Stimulated activated naive CD8-positive, alpha-beta T cell treated with anti-CD3 and anti-CD28 coated beads, Interleukin-15, Interleukin-2, amounts not matched to agents 100 ng/mL and 50 ng/mL, for 24 hours (primary cell): ENCODE data around the gene HPCAL4.

Experiments used
- H3K27ac Mint-ChIP-seq: one replicate; pipeline ENCODE4 v1.8.0; 2021; ENCODE audit warnings: mild to moderate bottlenecking, mixed read lengths
- H3K27me3 Mint-ChIP-seq: one replicate; pipeline ENCODE4 v1.8.0; 2021; ENCODE audit warnings: mixed read lengths
- H3K36me3 Mint-ChIP-seq: one replicate; pipeline ENCODE4 v1.8.0; 2021; ENCODE audit warnings: low read depth, mixed read lengths
- H3K4me1 Mint-ChIP-seq: one replicate; pipeline ENCODE4 v1.8.0; 2021; ENCODE audit warnings: low read depth, mixed read lengths
- H3K4me3 Mint-ChIP-seq: one replicate; pipeline ENCODE4 v1.8.0; 2021; ENCODE audit warnings: mild to moderate bottlenecking, mixed read lengths
- H3K9me3 Mint-ChIP-seq: one replicate; pipeline ENCODE4 v1.8.0; 2021; ENCODE audit warnings: mixed read lengths

The HPCAL4 gene

GRCh38 chr1:39639305-39640130, 51.7 kb downstream of the HPCAL4 start, which contains the start of gene HEYL:
HEYL (minus strand) TSS chr1:39639643; CDS start chr1:39639625, 18 bp downstream.
- H3K4me3 Mint-ChIP-seq: no peak within 1 kb of the TSS

GRCh38 chr1:39638965-39639304, 52.3 kb downstream of the HPCAL4 start:
- Mint-ChIP-seq H3K36me3 (no peaks in the 10 kb centered on the region), H3K9me3 (no peaks in the 10 kb centered on the region), H3K27ac (no peak overlapping the region), H3K4me1 (no peaks in the 10 kb centered on the region), H3K4me3 (no peak overlapping the region), H3K27me3 (peaks cover 42% of the 10 kb centered on the region)

More at GRCh38 chr1:39639305-39640130, 51.7 kb downstream of the HPCAL4 start, which contains the start of gene HEYL:
- H3K27me3 Mint-ChIP-seq: peaks cover 38% of the 10 kb centered on the region
- H3K4me1 Mint-ChIP-seq: no peaks in the 10 kb centered on the region
- H3K9me3 Mint-ChIP-seq: no peaks in the 10 kb centered on the region
- no peaks in the 10 kb centered on the region for H3K36me3 Mint-ChIP-seq
- H3K27ac Mint-ChIP-seq: no peak within 1 kb of the TSS

- no peak overlapping the region for H3K27ac Mint-ChIP-seq
- H3K36me3 Mint-ChIP-seq: no peaks in the 10 kb centered on the region
- no peaks in the 10 kb centered on the region for H3K4me1 Mint-ChIP-seq
- H3K9me3 Mint-ChIP-seq: no peaks in the 10 kb centered on the region
- H3K27me3 Mint-ChIP-seq: peaks cover 48% of the 10 kb centered on the region
- no peak overlapping the region for H3K4me3 Mint-ChIP-seq
Observed at GRCh38 chr1:39637361-39637760, 53.9 kb downstream of the HPCAL4 start.

- H3K9me3 Mint-ChIP-seq: no peaks in the 10 kb centered on the region
- no peaks in the 10 kb centered on the region for H3K36me3 Mint-ChIP-seq
- H3K4me3 Mint-ChIP-seq: no peak overlapping the region
- H3K27ac Mint-ChIP-seq: no peak overlapping the region
- peaks cover 48% of the 10 kb centered on the region for H3K27me3 Mint-ChIP-seq
- peaks cover 13% of the 10 kb centered on the region for H3K4me1 Mint-ChIP-seq
Observed at GRCh38 chr1:39635871-39636210, 55.4 kb downstream of the HPCAL4 start.

- H3K27me3 Mint-ChIP-seq: peaks cover 48% of the 10 kb centered on the region
- H3K36me3 Mint-ChIP-seq: no peaks in the 10 kb centered on the region
- no peaks in the 10 kb centered on the region for H3K9me3 Mint-ChIP-seq
- H3K27ac Mint-ChIP-seq: no peak overlapping the region
- peaks cover 13% of the 10 kb centered on the region for H3K4me1 Mint-ChIP-seq
- H3K4me3 Mint-ChIP-seq: no peak overlapping the region
Observed at GRCh38 chr1:39635205-39635870, 55.9 kb downstream of the HPCAL4 start.

GRCh38 chr1:39633422-39633821, 57.8 kb downstream of the HPCAL4 start:
- Mint-ChIP-seq H3K27ac (no peak overlapping the region), H3K9me3 (no peaks in the 10 kb centered on the region), H3K36me3 (no peaks in the 10 kb centered on the region)

GRCh38 chr1:39632682-39633417, 58.4 kb downstream of the HPCAL4 start:
- H3K4me3 Mint-ChIP-seq: no peak overlapping the region
- no peak overlapping the region for H3K27ac Mint-ChIP-seq
- no peaks in the 10 kb centered on the region for H3K9me3 Mint-ChIP-seq
- peaks cover 36% of the 10 kb centered on the region for H3K27me3 Mint-ChIP-seq
- H3K4me1 Mint-ChIP-seq: peaks cover 13% of the 10 kb centered on the region
- H3K36me3 Mint-ChIP-seq: no peaks in the 10 kb centered on the region

More at GRCh38 chr1:39633422-39633821, 57.8 kb downstream of the HPCAL4 start:
- peaks cover 13% of the 10 kb centered on the region for H3K4me1 Mint-ChIP-seq
- peaks cover 41% of the 10 kb centered on the region for H3K27me3 Mint-ChIP-seq
- H3K4me3 Mint-ChIP-seq: no peak overlapping the region

- Mint-ChIP-seq H3K27me3 (peaks cover 30% of the 10 kb centered on the region), H3K4me1 (peaks cover 13% of the 10 kb centered on the region), H3K27ac (no peak overlapping the region), H3K9me3 (no peaks in the 10 kb centered on the region), H3K36me3 (no peaks in the 10 kb centered on the region), H3K4me3 (no peak overlapping the region)
Observed at GRCh38 chr1:39632323-39632681, 58.9 kb downstream of the HPCAL4 start.

GRCh38 chr1:39631361-39632322, 59.6 kb downstream of the HPCAL4 start:
- H3K27ac Mint-ChIP-seq: peak overlapping the region; percentile 46
- H3K27me3 Mint-ChIP-seq: peaks cover 23% of the 10 kb centered on the region
- peaks cover 13% of the 10 kb centered on the region for H3K4me1 Mint-ChIP-seq
- H3K9me3 Mint-ChIP-seq: no peaks in the 10 kb centered on the region
- H3K4me3 Mint-ChIP-seq: no peak overlapping the region
- no peaks in the 10 kb centered on the region for H3K36me3 Mint-ChIP-seq

GRCh38 chr1:39628807-39629350, 62.4 kb downstream of the HPCAL4 start:
- Mint-ChIP-seq H3K36me3 (no peaks in the 10 kb centered on the region), H3K4me3 (no peak overlapping the region), H3K27ac (no peak overlapping the region), H3K4me1 (peaks cover 13% of the 10 kb centered on the region), H3K27me3 (peaks cover 14% of the 10 kb centered on the region), H3K9me3 (no peaks in the 10 kb centered on the region)
